GM12875 (cell line): Measurements from ENCODE around the gene UTP25.

ENCODE experiments used
- H3K4me3 ChIP-seq: one replicate; pipeline ENCODE4 v1.5.1; 2011; ENCODE audit warnings: low read depth, low read length, control low read depth
- CTCF ChIP-seq: IDR thresholded peaks from 2 replicates; pipeline ENCODE4 v1.5.1; 2011; ENCODE audit warnings: low read depth, mild to moderate bottlenecking, control low read depth, inconsistent platforms, low read length, moderate library complexity, borderline replicate concordance; ENCODE audit not compliant: insufficient read depth

Gene UTP25

GRCh38 chr1:209878964-209879363 lies 51.2 kb downstream of the UTP25 start:
- TF ChIP-seq CTCF = no peak
- no peak overlapping the region for H3K4me3 ChIP-seq

GRCh38 chr1:209879539-209879938 lies 51.8 kb downstream of the UTP25 start:
- no peak overlapping the region for H3K4me3 ChIP-seq
- no peak for TF ChIP-seq CTCF

GRCh38 chr1:209880031-209880430 lies 52.3 kb downstream of the UTP25 start:
- no peak for TF ChIP-seq CTCF
- no peak overlapping the region for H3K4me3 ChIP-seq

- H3K4me3 ChIP-seq = no peak overlapping the region
- no peak for TF ChIP-seq CTCF
These were observed 53.8 kb downstream of the UTP25 start for GRCh38 chr1:209881619-209882018.

- no peak for TF ChIP-seq CTCF
These were observed 54.5 kb downstream of the UTP25 start for GRCh38 chr1:209882286-209882685.

GRCh38 chr1:209882942-209883340 lies 55.2 kb downstream of the UTP25 start:
- no peak for TF ChIP-seq CTCF
- H3K4me3 ChIP-seq = no peak overlapping the region

More at GRCh38 chr1:209882286-209882685, 54.5 kb downstream of the UTP25 start:
- H3K4me3 ChIP-seq = no peak overlapping the region

GRCh38 chr1:209883341-209883971 lies 55.7 kb downstream of the UTP25 start:
- no peak overlapping the region for H3K4me3 ChIP-seq
- no peak for TF ChIP-seq CTCF
